Neural cell (in vitro differentiated cells): ENCODE data around the gene GRIA1. TPM values are rescaled to one million over a fixed set of nuclear protein-coding genes. Genes with fewer than 3 reads are reported as not detected.

Source experiments
- H2AFZ ChIP-seq: fragments of 200-600, 300-800 bp; sonication (generic), shearing (Covaris generic); 2 replicates; pipeline ENCODE4 v1.6.0; 2014; ENCODE audit warnings: low read depth, mild to moderate bottlenecking, antibody characterized with exemption, low read length, moderate library complexity
- H3F3A ChIP-seq: fragments of 200-600 bp; shearing (Covaris generic); 2 replicates; pipeline ENCODE4 v1.6.1; 2016; ENCODE audit warnings: mild to moderate bottlenecking, moderate library complexity, mixed read lengths, antibody characterized with exemption, low read length; ENCODE audit not compliant: insufficient read depth, poor library complexity, severe bottlenecking
- H3K27ac ChIP-seq: fragments of 200-600, 300-800 bp; sonication (generic), shearing (Covaris generic); 2 replicates; pipeline ENCODE4 v1.5.1; 2014; ENCODE audit warnings: mild to moderate bottlenecking, low read length, moderate library complexity
- H3K27me3 ChIP-seq: fragments of 300-800, 200-600 bp; sonication (generic), shearing (Covaris generic); 2 replicates; pipeline ENCODE4 v1.6.0; 2014; ENCODE audit warnings: mild to moderate bottlenecking, low read depth, low read length, moderate library complexity; ENCODE audit not compliant: insufficient read depth
- H3K36me3 ChIP-seq: fragments of 300-800, 200-600 bp; sonication (generic), shearing (Covaris generic); 2 replicates; pipeline ENCODE4 v1.5.1; 2014; ENCODE audit warnings: mild to moderate bottlenecking, antibody characterized with exemption, low read length, moderate library complexity; ENCODE audit not compliant: insufficient read depth
- H3K4me2 ChIP-seq: fragments of 300-800, 200-600 bp; sonication (generic), shearing (Covaris generic); 2 replicates; pipeline ENCODE4 v1.6.0; 2014; ENCODE audit warnings: mild to moderate bottlenecking, low read length
- H3K4me3 ChIP-seq: fragments of 300-800, 200-600 bp; sonication (generic), shearing (Covaris generic); 2 replicates; pipeline ENCODE4 v1.5.1; 2014; ENCODE audit warnings: mild to moderate bottlenecking, low read length, moderate library complexity
- H3K79me2 ChIP-seq: fragments of 200-600 bp; shearing (Covaris generic); replicated peaks from 2 replicates; pipeline ENCODE4 v1.6.0; 2014; ENCODE audit warnings: mild to moderate bottlenecking, low read length, moderate library complexity; ENCODE audit not compliant: insufficient read depth
- H3K9ac ChIP-seq: fragments of 300-800, 200-600 bp; sonication (generic), shearing (Covaris generic); 2 replicates; pipeline ENCODE4 v1.6.1; 2016; ENCODE audit warnings: mild to moderate bottlenecking, low read length, mixed read lengths
- H3K9me2 ChIP-seq: fragments of 200-600 bp; shearing (Covaris generic); 2 replicates; pipeline ENCODE4 v1.6.1; 2016; ENCODE audit warnings: mild to moderate bottlenecking, low read length, mixed read lengths; ENCODE audit not compliant: insufficient read depth
- H3K9me3 ChIP-seq: fragments of 200-600, 300-800 bp; sonication (generic), shearing (Covaris generic); 2 replicates; pipeline ENCODE4 v1.6.1; 2016; ENCODE audit warnings: mild to moderate bottlenecking, mixed run types, low read length, moderate library complexity, mixed read lengths
- H4K20me1 ChIP-seq: fragments of 200-600 bp; shearing (Covaris generic); 2 replicates; pipeline ENCODE4 v1.6.1; 2016; ENCODE audit warnings: mild to moderate bottlenecking, mixed run types; ENCODE audit not compliant: insufficient read depth
- EP300 ChIP-seq: fragments of 450-650 bp; conservative IDR thresholded peaks from 2 replicates; pipeline ENCODE4 v1.6.1; 2014; ENCODE audit warnings: antibody characterized with exemption, mild to moderate bottlenecking, moderate library complexity; ENCODE audit not compliant: poor library complexity, severe bottlenecking
- EZH2 ChIP-seq: fragments of 200-600, 300-800 bp; shearing (Covaris generic), sonication (generic); IDR thresholded peaks from 2 replicates; pipeline ENCODE4 v1.6.1; 2014; ENCODE audit warnings: antibody characterized with exemption, low read length, borderline replicate concordance, mild to moderate bottlenecking; ENCODE audit not compliant: insufficient read depth, poor library complexity, severe bottlenecking
- MXI1 ChIP-seq: fragments of 450-650 bp; conservative IDR thresholded peaks from 2 replicates; pipeline ENCODE4 v1.6.1; 2014; ENCODE audit warnings: antibody characterized with exemption, mild to moderate bottlenecking; ENCODE audit not compliant: poor library complexity, severe bottlenecking
- POLR2AphosphoS5 ChIP-seq: IDR thresholded peaks from 2 replicates; pipeline ENCODE4 v1.6.1; 2012
- RAD21 ChIP-seq: fragments of 450-650 bp; conservative IDR thresholded peaks from 2 replicates; pipeline ENCODE4 v1.6.1; 2014; ENCODE audit warnings: antibody characterized with exemption, mild to moderate bottlenecking, moderate library complexity
- SMC3 ChIP-seq: fragments of 450-650 bp; conservative IDR thresholded peaks from 2 replicates; pipeline ENCODE4 v1.6.1; 2014; ENCODE audit warnings: antibody characterized with exemption, mild to moderate bottlenecking, moderate library complexity; ENCODE audit not compliant: poor library complexity
- TAF1 ChIP-seq: IDR thresholded peaks from 2 replicates; pipeline ENCODE4 v1.6.1; 2012; ENCODE audit warnings: low read depth
- polyA plus RNA-seq: library from polyadenylated mRNA; depleted of rRNA; stranded (reverse); fragments of >200 nt; gene quantifications from 2 replicates; pipeline ENCODE4 v1.2.3, GENCODE V29; 2014
- TF ChIP-seq, protein P1 (sequence below): fragments of 450-650 bp; IDR thresholded peaks from 2 replicates; pipeline ENCODE4 v1.5.1; 2014; ENCODE audit warnings: antibody characterized with exemption, mild to moderate bottlenecking, moderate library complexity; ENCODE audit not compliant: poor library complexity, severe bottlenecking
- TF ChIP-seq, protein P2 (sequence below): IDR thresholded peaks from 2 replicates; pipeline ENCODE4 v1.6.1; 2012; ENCODE audit warnings: borderline replicate concordance

GRIA1 gene
- polyA plus RNA-seq, 1 donor from 2014 or later: 59.6 TPM

DNA sequence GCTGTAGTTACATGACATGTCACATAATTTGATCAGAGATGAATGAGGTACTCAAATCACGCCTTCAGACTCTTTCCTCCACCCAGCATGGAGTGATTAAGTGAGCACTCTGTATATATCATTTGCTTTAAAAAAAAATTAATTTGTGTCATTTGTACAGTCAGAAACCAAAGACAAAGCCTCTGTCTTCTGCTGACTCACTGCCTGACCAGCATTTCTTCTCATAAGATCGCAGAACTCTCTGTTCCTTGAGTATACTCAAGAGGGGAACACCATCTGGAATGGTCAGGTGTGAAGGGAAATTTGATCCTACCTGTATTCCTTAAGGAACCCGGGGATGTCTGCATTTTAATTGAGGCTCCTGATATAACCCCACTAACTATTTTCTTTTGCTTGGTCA lies 293.8 kb downstream of the GRIA1 start:
- TF ChIP-seq RAD21 (no peak), EZH2 (no peak), POLR2AphosphoS5 (no peak), TAF1 (no peak), SMC3 (no peak), MXI1 (no peak), EP300 (no peak)
- TF ChIP-seq, protein P1, sequence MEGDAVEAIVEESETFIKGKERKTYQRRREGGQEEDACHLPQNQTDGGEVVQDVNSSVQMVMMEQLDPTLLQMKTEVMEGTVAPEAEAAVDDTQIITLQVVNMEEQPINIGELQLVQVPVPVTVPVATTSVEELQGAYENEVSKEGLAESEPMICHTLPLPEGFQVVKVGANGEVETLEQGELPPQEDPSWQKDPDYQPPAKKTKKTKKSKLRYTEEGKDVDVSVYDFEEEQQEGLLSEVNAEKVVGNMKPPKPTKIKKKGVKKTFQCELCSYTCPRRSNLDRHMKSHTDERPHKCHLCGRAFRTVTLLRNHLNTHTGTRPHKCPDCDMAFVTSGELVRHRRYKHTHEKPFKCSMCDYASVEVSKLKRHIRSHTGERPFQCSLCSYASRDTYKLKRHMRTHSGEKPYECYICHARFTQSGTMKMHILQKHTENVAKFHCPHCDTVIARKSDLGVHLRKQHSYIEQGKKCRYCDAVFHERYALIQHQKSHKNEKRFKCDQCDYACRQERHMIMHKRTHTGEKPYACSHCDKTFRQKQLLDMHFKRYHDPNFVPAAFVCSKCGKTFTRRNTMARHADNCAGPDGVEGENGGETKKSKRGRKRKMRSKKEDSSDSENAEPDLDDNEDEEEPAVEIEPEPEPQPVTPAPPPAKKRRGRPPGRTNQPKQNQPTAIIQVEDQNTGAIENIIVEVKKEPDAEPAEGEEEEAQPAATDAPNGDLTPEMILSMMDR: no peak
- TF ChIP-seq, protein P2, sequence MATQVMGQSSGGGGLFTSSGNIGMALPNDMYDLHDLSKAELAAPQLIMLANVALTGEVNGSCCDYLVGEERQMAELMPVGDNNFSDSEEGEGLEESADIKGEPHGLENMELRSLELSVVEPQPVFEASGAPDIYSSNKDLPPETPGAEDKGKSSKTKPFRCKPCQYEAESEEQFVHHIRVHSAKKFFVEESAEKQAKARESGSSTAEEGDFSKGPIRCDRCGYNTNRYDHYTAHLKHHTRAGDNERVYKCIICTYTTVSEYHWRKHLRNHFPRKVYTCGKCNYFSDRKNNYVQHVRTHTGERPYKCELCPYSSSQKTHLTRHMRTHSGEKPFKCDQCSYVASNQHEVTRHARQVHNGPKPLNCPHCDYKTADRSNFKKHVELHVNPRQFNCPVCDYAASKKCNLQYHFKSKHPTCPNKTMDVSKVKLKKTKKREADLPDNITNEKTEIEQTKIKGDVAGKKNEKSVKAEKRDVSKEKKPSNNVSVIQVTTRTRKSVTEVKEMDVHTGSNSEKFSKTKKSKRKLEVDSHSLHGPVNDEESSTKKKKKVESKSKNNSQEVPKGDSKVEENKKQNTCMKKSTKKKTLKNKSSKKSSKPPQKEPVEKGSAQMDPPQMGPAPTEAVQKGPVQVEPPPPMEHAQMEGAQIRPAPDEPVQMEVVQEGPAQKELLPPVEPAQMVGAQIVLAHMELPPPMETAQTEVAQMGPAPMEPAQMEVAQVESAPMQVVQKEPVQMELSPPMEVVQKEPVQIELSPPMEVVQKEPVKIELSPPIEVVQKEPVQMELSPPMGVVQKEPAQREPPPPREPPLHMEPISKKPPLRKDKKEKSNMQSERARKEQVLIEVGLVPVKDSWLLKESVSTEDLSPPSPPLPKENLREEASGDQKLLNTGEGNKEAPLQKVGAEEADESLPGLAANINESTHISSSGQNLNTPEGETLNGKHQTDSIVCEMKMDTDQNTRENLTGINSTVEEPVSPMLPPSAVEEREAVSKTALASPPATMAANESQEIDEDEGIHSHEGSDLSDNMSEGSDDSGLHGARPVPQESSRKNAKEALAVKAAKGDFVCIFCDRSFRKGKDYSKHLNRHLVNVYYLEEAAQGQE: no peak
- Histone ChIP-seq H2AFZ (no peak overlapping the region), H3K9ac (no peak overlapping the region)

DNA sequence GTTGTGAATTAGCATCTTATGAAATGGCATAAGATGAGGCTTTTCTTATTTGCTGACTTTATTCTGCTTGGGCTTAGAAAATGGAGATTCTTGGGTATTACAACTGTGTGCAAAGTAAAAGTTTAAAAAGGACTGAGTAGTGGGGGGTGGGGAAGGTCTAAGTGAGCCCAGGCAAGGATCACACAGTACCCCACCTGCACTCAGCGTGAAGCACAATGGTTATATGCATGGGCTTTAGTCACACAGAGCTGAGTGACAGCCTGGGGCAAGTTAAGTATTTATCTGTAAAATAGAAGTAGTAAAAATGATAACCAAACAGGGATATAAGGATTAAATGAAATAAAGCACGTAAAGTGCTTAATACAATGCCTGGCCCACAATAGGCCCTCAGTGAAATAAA lies 300.9 kb downstream of the GRIA1 start:
- Histone ChIP-seq H4K20me1 (no peaks in the 10 kb centered on the region), H3K9me2 (no peaks in the 10 kb centered on the region), H3K27me3 (no peaks in the 10 kb centered on the region), H3K4me3 (no peak overlapping the region), H3K9ac (no peak overlapping the region), H3K9me3 (no peaks in the 10 kb centered on the region), H3K79me2 (no peaks in the 10 kb centered on the region), H3K27ac (no peak overlapping the region), H2AFZ (no peak overlapping the region), H3K4me2 (no peak overlapping the region), H3F3A (no peaks in the 10 kb centered on the region), H3K36me3 (no peaks in the 10 kb centered on the region)
- no peak for TF ChIP-seq EP300
- no peak for TF ChIP-seq TAF1
- TF ChIP-seq, protein P1: no peak

More for the DNA sequence above, 293.8 kb downstream of the GRIA1 start:
- no peaks in the 10 kb centered on the region for H3K79me2 ChIP-seq
- no peak overlapping the region for H3K27ac ChIP-seq
- no peaks in the 10 kb centered on the region for H3K9me2 ChIP-seq
- H3K4me3 ChIP-seq: no peak overlapping the region
- no peaks in the 10 kb centered on the region for H3K36me3 ChIP-seq
- no peaks in the 10 kb centered on the region for H3K27me3 ChIP-seq
- H3K4me2 ChIP-seq: no peak overlapping the region
- H4K20me1 ChIP-seq: no peaks in the 10 kb centered on the region
- no peaks in the 10 kb centered on the region for H3F3A ChIP-seq
- H3K9me3 ChIP-seq: no peaks in the 10 kb centered on the region
